GM21390 (cell line): ENCODE data around the gene RLIM.

Experiments
- ATAC-seq: cut with Tn5 transposase; IDR thresholded peaks from one replicate; pipeline ENCODE4 v1.9.1; 2021; ENCODE audit not compliant: unreplicated experiment

The RLIM gene

GRCh38 chrX:74536152-74536831, 78.1 kb downstream of the RLIM start:
- ATAC-seq: peak; percentile 62

- no peak for ATAC-seq
Measured at GRCh38 chrX:74535408-74536151, 78.8 kb downstream of the RLIM start.
